ENCODE data around the gene SAMSN1.

DNA sequence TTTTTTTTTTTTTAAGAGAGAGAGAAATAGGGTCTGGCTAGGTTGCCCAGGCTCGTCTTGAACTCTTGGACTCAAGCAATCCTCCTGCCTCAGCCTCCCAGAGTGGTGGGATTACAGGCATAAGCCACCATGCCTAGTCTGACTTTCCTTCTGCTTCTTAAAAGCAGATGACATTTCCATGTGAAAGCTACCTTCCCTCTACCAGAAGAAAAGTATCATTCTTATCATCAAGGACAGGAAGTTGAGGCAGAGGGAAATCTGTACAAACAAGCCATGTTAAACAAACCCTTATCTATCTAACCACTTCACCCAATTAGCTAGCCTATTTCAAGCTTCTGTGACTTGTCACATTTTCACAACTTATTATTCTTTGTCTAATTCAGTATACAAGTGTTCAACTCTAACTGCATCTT, 54.8 kb downstream of the SAMSN1 start:
- TF ChIP-seq POLR2A (IDR thresholded peaks at IDR 0.05) (no peak), CTCF (IDR thresholded peaks at IDR 0.05) (no peak)

Data from heart left ventricle (tissue), 13 donors.